NCI-H1417 (cell line): ENCODE data around the gene RSPH1.

Source experiments
- DNase-seq, 3 experiments: peaks; one replicate each; lab custom pipeline; 2025; lab: John Stamatoyannopoulos, UW

RSPH1 gene

GRCh38 chr21:42447182-42447581 is 48.8 kb downstream of the RSPH1 start:
- DNase-seq, result no peak

- DNase-seq, result no peak
Measured at GRCh38 chr21:42446531-42446930, 49.5 kb downstream of the RSPH1 start.

GRCh38 chr21:42445311-42445710 is 50.7 kb downstream of the RSPH1 start:
- no peak for DNase-seq

- no peak for DNase-seq
Measured at GRCh38 chr21:42444745-42445059, 51.3 kb downstream of the RSPH1 start.

- no peak for DNase-seq
Measured at GRCh38 chr21:42443876-42444744, 51.9 kb downstream of the RSPH1 start.

- peak in 1 of 3 experiments; percentile 21 for DNase-seq
Measured at GRCh38 chr21:42443181-42443785, 52.7 kb downstream of the RSPH1 start.

- no peak for DNase-seq
Measured at GRCh38 chr21:42441963-42442362, 54.1 kb downstream of the RSPH1 start.

- DNase-seq, result no peak
Measured at GRCh38 chr21:42440187-42440792, 55.7 kb downstream of the RSPH1 start.

- DNase-seq, result no peak
Measured at GRCh38 chr21:42439284-42440186, 56.5 kb downstream of the RSPH1 start.

- DNase-seq, result no peak
Measured at GRCh38 chr21:42438316-42439205, 57.5 kb downstream of the RSPH1 start.

GRCh38 chr21:42437786-42438185 is 58.2 kb downstream of the RSPH1 start:
- DNase-seq, result no peak

GRCh38 chr21:42436914-42437313 is 59.1 kb downstream of the RSPH1 start:
- no peak for DNase-seq

GRCh38 chr21:42435833-42436232 is 60.2 kb downstream of the RSPH1 start:
- no peak for DNase-seq

- DNase-seq, result no peak
Measured at GRCh38 chr21:42435401-42435800, 60.6 kb downstream of the RSPH1 start.

- DNase-seq, result no peak
Measured at GRCh38 chr21:42434884-42435283, 61.1 kb downstream of the RSPH1 start.

GRCh38 chr21:42433946-42434551 is 62.0 kb downstream of the RSPH1 start:
- DNase-seq, result no peak

GRCh38 chr21:42432695-42433094 is 63.3 kb downstream of the RSPH1 start:
- DNase-seq, result no peak

GRCh38 chr21:42431196-42431595 is 64.8 kb downstream of the RSPH1 start:
- DNase-seq, result no peak

GRCh38 chr21:42430521-42430920 is 65.5 kb downstream of the RSPH1 start:
- no peak for DNase-seq

- no peak for DNase-seq
Measured at GRCh38 chr21:42429856-42430255, 66.2 kb downstream of the RSPH1 start.

GRCh38 chr21:42429021-42429420 is 67.0 kb downstream of the RSPH1 start:
- DNase-seq, result no peak
